K562 (cell line): ENCODE data around the gene LCMT2. TPM values are rescaled to one million over a fixed set of nuclear protein-coding genes. Genes with fewer than 3 reads are reported as not detected.
A peak's percentile ranks its signal among the peaks of the same experiment; 100 is the strongest.

Source experiments
- ATAC-seq: fragments of 200-7000 bp; cut with Tn5 transposase; 3 replicates; pipeline ENCODE4 v1.9.1; 2020; ENCODE audit warnings: moderate library complexity
- BruUV-seq: library from RNA; stranded (reverse); fragments of 400-500 nt; replicated peaks from 2 replicates; lab custom pipeline; 2021; lab: Mats Ljungman, UMichigan
- CTCF ChIA-PET: fragments of 300-600 bp; formaldehyde crosslinking; extraction: SDS; loops from one replicate; lab custom pipeline; 2021; ENCODE audit warnings: low intra/inter-chr PET ratio; lab: Yijun Ruan, JAX
- POLR2A ChIA-PET: fragments of 300-600, 350-650 bp; sonication (Branson Sonifier 250); formaldehyde crosslinking; extraction: SDS; loops from one replicate; lab custom pipeline; 2021; ENCODE audit warnings: antibody characterized with exemption, inconsistent platforms; lab: Yijun Ruan, JAX
- DNase-seq, 4 experiments: peaks; one replicate each; pipeline versions ENCODE4 v3.0.0 to v3.0.0-alpha.2; 2011 to 2018; ENCODE audit warnings: low spot score in 3 of 4, mixed read lengths in 3 of 4; ENCODE audit errors: extremely low read depth in 1 of 4
- FAIRE-seq: peaks from 2 replicates; lab custom pipeline; 2011; peaks lifted over from hg19 to GRCh38; lab: Jason Lieb, UNC
- H2AFZ ChIP-seq: 2 replicates; pipeline ENCODE4 v1.6.0; 2011; ENCODE audit warnings: low read depth, low read length, control low read depth, inconsistent platforms
- H3K27ac ChIP-seq: fragments of 200-600 bp; 3 replicates; pipeline ENCODE4 v1.8.0; 2011; ENCODE audit warnings: low read depth, mild to moderate bottlenecking, control low read depth, inconsistent platforms, low read length, moderate library complexity, mixed read lengths; ENCODE audit errors: extremely low read depth
- H3K27me3 ChIP-seq, 2 experiments: fragments of 300-600 bp in 1 of 2; 2 replicates in 1 of 2; 3 replicates in 1 of 2; pipeline versions ENCODE4 v1.6.0 to v1.8.0; 2011; ENCODE audit warnings: inconsistent platforms in 2 of 2, low read length in 2 of 2, mild to moderate bottlenecking in 1 of 2, mixed read lengths in 1 of 2, moderate library complexity in 1 of 2; ENCODE audit not compliant: control insufficient read depth in 2 of 2, insufficient read depth in 2 of 2
- H3K36me3 ChIP-seq: fragments of 300-600 bp; 3 replicates; pipeline ENCODE4 v1.8.0; 2011; ENCODE audit warnings: mild to moderate bottlenecking, low read length, inconsistent platforms; ENCODE audit not compliant: control insufficient read depth, insufficient read depth
- H3K4me1 ChIP-seq, 2 experiments: fragments of 200-600 bp in 1 of 2; replicated peaks in 1 of 2; 2 replicates in 1 of 2; 3 replicates in 1 of 2; pipeline versions ENCODE4 v1.5.1 to v1.8.0; 2011; ENCODE audit warnings: inconsistent platforms in 2 of 2, low read length in 2 of 2, mild to moderate bottlenecking in 1 of 2, mixed read lengths in 1 of 2, moderate library complexity in 1 of 2; ENCODE audit not compliant: control insufficient read depth in 2 of 2, insufficient read depth in 2 of 2
- H3K4me2 ChIP-seq: 2 replicates; pipeline ENCODE4 v1.6.1; 2011; ENCODE audit warnings: low read length, control low read depth, inconsistent platforms, mixed read lengths; ENCODE audit not compliant: insufficient read depth
- H3K4me3 ChIP-seq: fragments of 200-600 bp; sonication (generic), shearing (Covaris generic); 2 replicates; pipeline ENCODE4 v1.5.1; 2016; ENCODE audit warnings: control low read depth, inconsistent platforms
- H3K79me2 ChIP-seq: fragments of 200-600 bp; 3 replicates; pipeline ENCODE4 v1.8.0; 2011; ENCODE audit warnings: low read length, inconsistent platforms; ENCODE audit not compliant: control insufficient read depth, insufficient read depth
- H3K9ac ChIP-seq, 2 experiments: 2 replicates each; pipeline versions ENCODE4 v1.6.0 to v1.6.1; 2011; ENCODE audit warnings: low read depth in 2 of 2, low read length in 2 of 2, control low read depth in 1 of 2, inconsistent platforms in 1 of 2, mild to moderate bottlenecking in 1 of 2, mixed read lengths in 1 of 2; ENCODE audit not compliant: insufficient read depth in 1 of 2
- H3K9me1 ChIP-seq: one replicate; pipeline ENCODE4 v1.6.0; 2011; ENCODE audit warnings: inconsistent platforms, mild to moderate bottlenecking, low read length, moderate library complexity; ENCODE audit not compliant: control insufficient read depth, insufficient read depth
- H3K9me3 ChIP-seq: replicated peaks from 2 replicates; pipeline ENCODE4 v1.5.1; 2011; ENCODE audit warnings: low read depth, low read length, inconsistent platforms; ENCODE audit not compliant: control insufficient read depth, insufficient read depth
- H4K20me1 ChIP-seq: replicated peaks from 2 replicates; pipeline ENCODE4 v1.6.1; 2011; ENCODE audit warnings: low read length, inconsistent platforms, mixed read lengths; ENCODE audit not compliant: control insufficient read depth, insufficient read depth
- JUND ChIP-seq, 2 experiments: IDR thresholded peaks; 2 replicates in 1 of 2; 3 replicates in 1 of 2; pipeline ENCODE4 v1.6.1; 2011; ENCODE audit warnings: borderline replicate concordance in 2 of 2, low read depth in 2 of 2, low read length in 2 of 2, improper control_type of control experiment in 1 of 2, missing biosample characterization in 1 of 2, missing genetic modification characterization in 1 of 2, missing genetic modification reagents in 1 of 2
- MTF1 ChIP-seq: fragments of 250-450 bp; sonication (Bioruptor Pico); IDR thresholded peaks from 2 replicates; pipeline ENCODE4 v1.9.0; 2021; ENCODE audit warnings: moderate library complexity, mild to moderate bottlenecking, inconsistent platforms, borderline replicate concordance
- RAD51 ChIP-seq: fragments of 450-650 bp; IDR thresholded peaks from 2 replicates; pipeline ENCODE4 v1.7.1; 2016; ENCODE audit warnings: low read depth, mild to moderate bottlenecking, borderline replicate concordance
- SOX6 ChIP-seq: fragments of 450-650 bp; IDR thresholded peaks from 2 replicates; pipeline ENCODE4 v1.6.1; 2014; ENCODE audit warnings: mild to moderate bottlenecking
- TFE3 ChIP-seq: fragments of 450-650 bp; formaldehyde crosslinking; IDR thresholded peaks from 2 replicates; pipeline ENCODE4 v1.4.0; 2020; ENCODE audit warnings: mild to moderate bottlenecking, mixed read lengths
- TOE1 ChIP-seq, 2 experiments: fragments of 450-650 bp in 1 of 2; sonication (generic) in 1 of 2; formaldehyde crosslinking in 1 of 2; IDR thresholded peaks; 2 replicates each; pipeline versions ENCODE4 v1.7.1 to v1.8.0; 2016 to 2022; ENCODE audit warnings: borderline replicate concordance in 2 of 2, mild to moderate bottlenecking in 2 of 2, antibody characterized with exemption in 1 of 2, inconsistent platforms in 1 of 2, low read depth in 1 of 2, missing genetic modification reagents in 1 of 2, moderate library complexity in 1 of 2
- USF2 ChIP-seq: sonication (generic); formaldehyde crosslinking; IDR thresholded peaks from 2 replicates; pipeline ENCODE4 v1.5.0; 2020; ENCODE audit warnings: missing genetic modification reagents
- ZNF146 ChIP-seq: IDR thresholded peaks from one replicate; pipeline ENCODE4 v1.6.1; 2018; ENCODE audit warnings: missing compliant biosample characterization; ENCODE audit not compliant: unreplicated experiment
- ZNF699 ChIP-seq: fragments of 250-450 bp; sonication (Bioruptor Pico); IDR thresholded peaks from 2 replicates; pipeline ENCODE4 v1.8.0; 2021; ENCODE audit warnings: mild to moderate bottlenecking, moderate library complexity; ENCODE audit not compliant: insufficient replicate concordance
- WGBS: fragments of 100-300 bp; shearing (Covaris generic); methylation state at CpG from one replicate; pipeline ENCODE4 v1.1.6; 2016; ENCODE audit warnings: low coverage, mixed read lengths; ENCODE audit not compliant: insufficient coverage; ENCODE audit errors: missing lambda C conversion rate; 5-methylcytosine and 5-hydroxymethylcytosine counted together
- in situ Hi-C: fragments of 300-500 bp; cut with MboI; formaldehyde crosslinking; loops from 4 replicates; pipeline ENCODE4 v1.15.0; 2018; ENCODE audit warnings: inconsistent platforms, mixed read lengths
- intact Hi-C: fragments of 100-400 bp; cut with micrococcal nuclease; formaldehyde crosslinking; loops from 2 replicates; pipeline ENCODE4 v1.14.2; 2022
- polyA plus RNA-seq, 8 experiments: library from polyadenylated mRNA; depleted of rRNA in 4 of 8; stranded (reverse) in 5 of 8; unstranded in 3 of 8; fragments of >200 nt; fragmentation: Nextera tagmentation in 2 of 8; fragmentation: Illumina TruSeq in 1 of 8; extraction: Ambion mirVana in 2 of 8; extraction: Trizol in 1 of 8; gene quantifications; 2 replicates each; pipeline versions ENCODE4 v1.2.1 to v1.2.3, GENCODE V29; 2011 to 2014; ENCODE audit warnings: inconsistent platforms in 1 of 8, missing spikeins in 1 of 8
- total RNA-seq, 7 experiments: library from RNA; depleted of rRNA in 6 of 7; stranded (reverse); fragments of >200 nt in 6 of 7; fragmentation: Illumina TruSeq in 2 of 7; extraction: Trizol in 2 of 7; gene quantifications; 2 replicates each; pipeline versions ENCODE4 v1.2.1 to v1.2.3, GENCODE V29; 2011 to 2021; ENCODE audit warnings: low replicate concordance in 1 of 7
- TF ChIP-seq, protein P1 (sequence below): sonication (generic); formaldehyde crosslinking; IDR thresholded peaks from 2 replicates; pipeline ENCODE4 v1.9.0; 2022; ENCODE audit warnings: mild to moderate bottlenecking, missing genetic modification reagents

Gene LCMT2
- total and polyA plus RNA-seq, 9 of the 15 experiments (the other 6 are each of a cell fraction or from before 2014, with no cell fraction given): 2.5 to 22.3 (median 15.2) TPM

GRCh38 chr15:43314171-43314570, 16.2 kb downstream of the LCMT2 start:
- WGBS: 4% methylated on average over 3 of the region's 3 CpGs
- H4K20me1 ChIP-seq: no peaks in the 10 kb centered on the region
- no peak for ATAC-seq
- BruUV-seq: no TSS peak
- POLR2A ChIA-PET: interaction anchor here (1.0 kb wide), 1 partner anchor 12 kb away, joined by 3 read pairs; the partner anchor contains the start of gene TGM7
- H3K4me2 ChIP-seq: no peak overlapping the region
- in situ Hi-C loops (no loop called here), intact Hi-C loops (no loop called here)
- H3K36me3 ChIP-seq: no peaks in the 10 kb centered on the region
- no peaks in the 10 kb centered on the region for H3K79me2 ChIP-seq
- no peak for DNase-seq
- no peak overlapping the region for H3K4me3 ChIP-seq
- FAIRE-seq: no peak
- CTCF ChIA-PET: no interaction called here
- H2AFZ ChIP-seq: no peak overlapping the region
- H3K9me1 ChIP-seq: no peaks in the 10 kb centered on the region
- peaks cover 20 to 22% of the 10 kb centered on the region in 2 experiments for H3K27me3 ChIP-seq
- no peak overlapping the region for H3K27ac ChIP-seq
- TF ChIP-seq JUND (IDR thresholded peaks at IDR 0.05; ENCODE audit: borderline replicate concordance, low read depth, low read length): 0 out of 2 replicates have a peak, but pooled peaks have one; percentile 4
- no peak for TF ChIP-seq JUND (tag; IDR thresholded peaks at IDR 0.05; ENCODE audit: borderline replicate concordance, low read depth, low read length)
- no peak for TF ChIP-seq MTF1
- TF ChIP-seq ZNF146 (CRISPR knock-in tag): peak; percentile 80
- no peak for TF ChIP-seq SOX6
- TF ChIP-seq, all 486 proteins: peak for 2
- Histone ChIP-seq H3K9ac (no peak overlapping the region), H3K4me1 (no peaks in the 10 kb centered on the region; a peak in 1 of 5 replicates), H3K9me3 (no peaks in the 10 kb centered on the region)

GRCh38 chr15:43312378-43312777, 18.0 kb downstream of the LCMT2 start:
- Histone ChIP-seq H3K27me3 (peaks cover 19 to 22% of the 10 kb centered on the region in 2 experiments), H3K36me3 (no peaks in the 10 kb centered on the region), H3K4me3 (no peak overlapping the region), H3K9ac (no peak overlapping the region), H3K9me1 (no peaks in the 10 kb centered on the region), H3K9me3 (no peaks in the 10 kb centered on the region), H3K27ac (no peak overlapping the region), H3K4me1 (no peaks in the 10 kb centered on the region; a peak in 2 of 5 replicates), H2AFZ (no peak overlapping the region), H4K20me1 (no peaks in the 10 kb centered on the region), H3K4me2 (no peak overlapping the region), H3K79me2 (no peaks in the 10 kb centered on the region)
- in situ Hi-C loops: no loop called here
- ChIA-PET POLR2A (interaction anchor here (0.9 to 2.0 kb wide), 3 partner anchors 10 to 17 kb away, joined by 3 to 6 read pairs (median 6); partner anchors contain the start of genes LCMT2 and TGM7), CTCF (no interaction called here)
- FAIRE-seq: no peak
- TF ChIP-seq TOE1 (IDR thresholded peaks at IDR 0.05; ENCODE audit: borderline replicate concordance) (peak; percentile 72; the same call in 1 of the 2 replicates), TOE1 (CRISPR knock-in tag; IDR thresholded peaks at IDR 0.05; ENCODE audit: borderline replicate concordance, low read depth) (no peak), ZNF699 (CRISPR knock-in tag) (no peak), RAD51 (peak; percentile 61), USF2 (CRISPR knock-in tag) (peak; percentile 43; the same call in 1 of the 2 replicates), TFE3 (peak; percentile 92)
- TF ChIP-seq, protein P1, sequence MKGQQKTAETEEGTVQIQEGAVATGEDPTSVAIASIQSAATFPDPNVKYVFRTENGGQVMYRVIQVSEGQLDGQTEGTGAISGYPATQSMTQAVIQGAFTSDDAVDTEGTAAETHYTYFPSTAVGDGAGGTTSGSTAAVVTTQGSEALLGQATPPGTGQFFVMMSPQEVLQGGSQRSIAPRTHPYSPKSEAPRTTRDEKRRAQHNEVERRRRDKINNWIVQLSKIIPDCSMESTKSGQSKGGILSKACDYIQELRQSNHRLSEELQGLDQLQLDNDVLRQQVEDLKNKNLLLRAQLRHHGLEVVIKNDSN (CRISPR knock-in tag): 0 out of 2 replicates have a peak, but pooled peaks have one; percentile 15
- intact Hi-C loops: no loop called here
- DNase-seq: no peak
- no peak for ATAC-seq
- no TSS peak for BruUV-seq
- WGBS: 1% methylated on average over 4 of the region's 4 CpGs
